HG03097 (cell line): ENCODE measurements around the gene KANK4.
"Not testable (repeated sequence)": the region's sequence is repeated elsewhere in the genome, so short reads cannot be mapped to it uniquely, and the experiment has no call there.

Experiments used
- ATAC-seq: cut with Tn5 transposase; IDR thresholded peaks from one replicate; pipeline ENCODE4 v1.9.1; 2021; ENCODE audit not compliant: unreplicated experiment, low FRiP score

KANK4 gene

GRCh38 chr1:62276791-62277190 lies 42.4 kb downstream of the KANK4 start:
- no peak for ATAC-seq

- no peak for ATAC-seq
Observed at GRCh38 chr1:62274496-62275485, 44.4 kb downstream of the KANK4 start.

GRCh38 chr1:62273953-62274352 lies 45.3 kb downstream of the KANK4 start:
- ATAC-seq = no peak

GRCh38 chr1:62271948-62272728 lies 47.1 kb downstream of the KANK4 start:
- peak; percentile 92 for ATAC-seq

- no peak for ATAC-seq
Observed at GRCh38 chr1:62271134-62271533, 48.1 kb downstream of the KANK4 start.

- no peak for ATAC-seq
Observed at GRCh38 chr1:62269851-62270495, 49.3 kb downstream of the KANK4 start.

- no peak for ATAC-seq
Observed at GRCh38 chr1:62269439-62269838, 49.8 kb downstream of the KANK4 start.

GRCh38 chr1:62268315-62268714 lies 50.9 kb downstream of the KANK4 start:
- ATAC-seq = no peak

- ATAC-seq = no peak
Observed at GRCh38 chr1:62265956-62266935, 53.0 kb downstream of the KANK4 start.

GRCh38 chr1:62263814-62264353 lies 55.4 kb downstream of the KANK4 start:
- ATAC-seq = no peak

GRCh38 chr1:62263006-62263813 lies 56.0 kb downstream of the KANK4 start:
- ATAC-seq = no peak

GRCh38 chr1:62260688-62261087 lies 58.5 kb downstream of the KANK4 start:
- no peak for ATAC-seq

GRCh38 chr1:62259551-62259950 lies 59.7 kb downstream of the KANK4 start:
- ATAC-seq = no peak

GRCh38 chr1:62250126-62250726 lies 69.0 kb downstream of the KANK4 start:
- no peak for ATAC-seq

GRCh38 chr1:62247391-62248168 lies 71.7 kb downstream of the KANK4 start:
- ATAC-seq = no peak

- ATAC-seq = no peak
Observed at GRCh38 chr1:62245201-62245600, 74.0 kb downstream of the KANK4 start.

GRCh38 chr1:62244380-62244779 lies 74.9 kb downstream of the KANK4 start:
- not testable (repeated sequence) for ATAC-seq
